LHCN-M2 (cell line): ENCODE results near the gene LRTM1. TPM values are rescaled to one million over a fixed set of nuclear protein-coding genes. Genes with fewer than 3 reads are reported as not detected.

ENCODE experiments used
- DNase-seq: peaks from one replicate; pipeline ENCODE4 v3.0.0-alpha.2; 2012; ENCODE audit warnings: low read depth
- total RNA-seq: library from RNA; depleted of rRNA; stranded (reverse); fragments of >200 nt; gene quantifications from 2 replicates; pipeline ENCODE4 v1.2.3, GENCODE V29; 2014

Gene LRTM1
- total RNA-seq, 1 experiment from 2014 or later, result not detected

GRCh38 chr3:54940971-54941370, 13.1 kb upstream of the LRTM1 start:
- no peak for DNase-seq

DNA sequence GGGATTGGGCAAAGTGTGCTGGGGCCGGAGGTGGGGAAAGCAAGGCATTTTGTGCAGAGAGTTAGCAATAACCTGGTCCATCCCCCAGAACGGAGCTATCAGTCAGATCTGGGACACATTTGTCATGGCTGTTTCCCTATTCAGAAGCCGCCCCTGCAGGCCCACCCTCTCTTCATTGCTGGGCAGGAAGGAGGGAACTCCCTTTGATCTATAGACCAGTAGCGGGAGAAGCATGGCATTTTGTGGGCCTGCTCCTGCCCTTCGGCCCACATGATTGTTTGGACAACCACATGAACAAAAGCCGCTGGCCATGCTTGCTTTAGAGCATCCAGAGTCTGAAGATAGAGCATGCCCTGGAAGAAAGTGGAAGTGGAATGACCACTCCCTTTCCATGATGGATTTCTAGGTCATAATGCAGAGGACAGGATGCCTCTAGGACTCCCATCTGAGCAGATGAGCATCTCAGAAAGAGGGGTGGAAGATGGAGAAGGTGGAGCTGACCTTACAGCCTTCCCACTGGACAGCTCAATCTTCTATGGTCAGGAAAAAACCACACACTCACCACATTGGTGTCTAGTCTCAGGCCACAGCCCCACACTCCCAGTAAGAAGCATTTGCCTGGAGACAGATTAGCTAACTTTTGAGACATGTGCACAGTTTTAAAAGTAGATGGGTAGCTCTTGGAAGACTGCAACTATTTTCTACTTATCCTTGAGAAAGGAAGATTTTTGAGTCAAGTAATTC, 11.9 kb upstream of the LRTM1 start:
- peak; percentile 75 for DNase-seq

- DNase-seq, result peak; percentile 43
Measured at GRCh38 chr3:54936561-54936960, 8.7 kb upstream of the LRTM1 start.

DNA sequence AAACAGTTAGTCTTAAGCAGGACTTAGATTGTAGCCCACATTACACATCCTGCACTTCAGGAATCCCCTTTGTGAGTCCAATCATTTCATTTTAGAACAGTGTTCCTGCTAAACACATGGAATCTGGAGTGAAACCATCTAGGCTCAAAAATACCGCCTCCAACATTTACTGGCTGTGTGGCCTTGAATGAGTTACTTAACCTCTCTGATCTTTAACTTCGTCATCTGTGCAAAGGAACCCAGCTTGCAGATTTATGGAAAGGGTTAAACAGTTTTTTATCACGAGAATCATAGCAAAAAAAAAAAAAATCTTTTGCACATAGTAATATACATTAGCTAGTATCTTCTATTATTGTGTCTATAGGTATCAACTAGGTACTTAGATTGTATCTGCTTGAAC, 8.0 kb upstream of the LRTM1 start:
- no peak for DNase-seq

- DNase-seq, result peak; percentile 32
Measured at GRCh38 chr3:54932606-54933005, 4.7 kb upstream of the LRTM1 start.

DNA sequence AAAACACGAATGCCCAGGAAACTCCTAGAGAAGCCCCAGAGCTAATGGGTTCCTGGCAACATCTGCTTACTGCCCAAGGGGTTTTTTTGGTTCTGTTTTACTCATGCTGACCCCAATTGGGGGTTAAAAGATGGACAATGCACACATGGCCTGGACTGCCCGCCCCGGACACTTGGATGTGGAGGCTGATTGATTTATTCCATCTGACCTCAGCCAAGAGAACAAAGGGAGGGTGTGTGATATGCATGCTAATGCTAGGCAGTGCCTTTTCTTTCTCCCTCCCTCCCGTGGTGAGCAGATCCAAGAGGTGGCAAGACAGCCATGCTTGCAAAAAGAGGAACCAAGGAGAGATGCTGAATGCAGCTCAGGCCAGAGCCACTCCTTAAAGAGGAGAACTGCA, 3.3 kb upstream of the LRTM1 start:
- DNase-seq, result no peak

DNA sequence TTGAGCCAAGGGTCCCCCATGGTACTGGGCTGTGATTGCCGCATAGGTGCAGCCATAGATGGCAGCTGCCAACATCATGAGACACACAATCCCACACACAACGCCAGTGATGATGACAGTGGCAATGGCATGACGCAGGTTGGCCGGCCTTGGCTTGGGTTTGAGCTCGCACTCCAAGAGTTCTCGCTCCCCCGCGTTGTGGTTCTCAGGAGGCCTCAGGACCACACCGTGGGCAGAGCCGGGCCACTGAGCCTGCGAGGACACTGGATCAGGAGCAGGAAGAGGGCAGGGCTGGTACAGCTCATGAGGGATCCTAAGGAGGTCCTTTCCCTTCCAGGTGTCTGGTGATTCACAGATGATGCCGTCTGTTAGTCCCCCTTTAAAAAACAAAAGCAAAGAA, 9.3 kb downstream of the LRTM1 start:
- DNase-seq, result no peak

DNA sequence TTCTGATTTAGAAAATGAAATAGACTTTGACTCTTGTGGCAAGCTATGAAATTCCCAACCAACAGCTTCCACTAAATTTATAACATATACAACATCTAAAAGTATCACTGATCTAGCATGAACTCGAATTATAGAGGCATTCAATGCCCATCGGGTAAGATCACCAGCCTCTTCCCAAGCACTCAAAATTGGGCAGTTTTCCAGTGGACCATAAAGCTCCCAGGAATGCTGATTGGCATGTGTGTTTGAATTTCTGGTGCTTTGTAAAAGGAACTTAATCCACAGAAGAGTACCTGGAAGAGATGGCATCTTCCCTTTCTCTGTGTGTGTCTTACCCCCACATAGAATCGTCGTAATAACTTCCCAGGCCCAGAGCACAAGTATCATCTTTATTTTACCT, 10.0 kb downstream of the LRTM1 start:
- DNase-seq, result no peak

GRCh38 chr3:54917174-54917573, 10.7 kb downstream of the LRTM1 start:
- DNase-seq, result no peak

DNA sequence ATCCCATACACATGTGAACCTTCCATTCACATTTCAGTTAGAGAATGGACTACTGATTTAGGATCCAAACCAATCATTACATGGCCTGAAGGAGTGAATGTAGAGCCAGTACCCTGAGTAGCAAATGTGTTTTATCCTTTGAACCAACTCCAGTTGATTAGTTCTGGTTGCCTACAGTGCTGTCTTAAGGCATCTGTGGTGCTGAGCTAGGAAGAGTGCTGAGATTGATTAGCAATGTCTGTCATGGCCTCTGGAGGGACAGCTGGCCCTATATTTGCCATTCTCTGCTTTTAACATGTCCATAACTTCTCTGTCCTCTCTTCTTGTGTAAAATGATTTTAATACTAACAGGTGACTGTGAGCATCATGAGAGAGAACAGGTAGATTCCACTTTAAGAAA, 11.1 kb downstream of the LRTM1 start:
- no peak for DNase-seq

DNA sequence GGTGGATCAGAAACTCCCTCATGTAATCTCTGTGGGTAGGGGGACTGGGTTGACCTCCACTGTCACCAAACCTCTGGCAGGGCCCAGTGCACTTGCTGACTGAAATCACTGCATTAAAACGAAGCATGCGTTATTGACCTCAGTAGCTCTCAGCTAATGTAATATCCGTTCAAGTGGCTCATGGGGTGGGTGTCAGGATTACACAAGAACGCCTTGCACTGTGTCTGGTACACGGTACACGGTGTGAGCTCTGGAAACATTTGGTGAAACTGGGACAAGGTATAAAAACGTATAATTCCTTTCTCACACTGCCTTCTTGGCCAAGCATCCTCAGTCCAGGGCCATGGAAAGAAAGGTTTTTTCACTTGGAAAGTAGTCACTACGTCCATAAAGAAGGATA, 11.9 kb downstream of the LRTM1 start:
- no peak for DNase-seq

GRCh38 chr3:54915181-54915580, 12.7 kb downstream of the LRTM1 start:
- no peak for DNase-seq

GRCh38 chr3:54914180-54914579, 13.7 kb downstream of the LRTM1 start:
- no peak for DNase-seq

DNA sequence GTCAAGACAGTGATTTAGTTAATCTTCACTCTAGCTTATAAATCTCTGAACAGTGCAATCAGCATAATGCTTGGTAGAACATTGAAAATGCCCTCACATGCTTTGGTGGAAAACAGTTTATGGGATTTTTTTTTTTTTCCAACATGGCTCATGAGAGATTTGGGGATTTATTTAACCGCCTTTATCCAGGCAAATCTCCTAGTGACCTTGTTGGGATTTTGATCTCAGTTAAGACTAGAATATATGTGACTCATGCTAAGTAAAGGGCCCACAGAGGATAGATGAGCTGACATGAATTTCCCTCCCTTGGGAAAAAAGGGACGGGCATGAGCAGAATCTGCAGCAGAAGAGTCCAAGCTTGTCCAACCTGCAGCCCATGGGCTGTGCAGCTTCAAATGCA, 18.7 kb downstream of the LRTM1 start:
- DNase-seq, result peak; percentile 65

- no peak for DNase-seq
Measured at GRCh38 chr3:54906763-54907162, 21.1 kb downstream of the LRTM1 start.

DNA sequence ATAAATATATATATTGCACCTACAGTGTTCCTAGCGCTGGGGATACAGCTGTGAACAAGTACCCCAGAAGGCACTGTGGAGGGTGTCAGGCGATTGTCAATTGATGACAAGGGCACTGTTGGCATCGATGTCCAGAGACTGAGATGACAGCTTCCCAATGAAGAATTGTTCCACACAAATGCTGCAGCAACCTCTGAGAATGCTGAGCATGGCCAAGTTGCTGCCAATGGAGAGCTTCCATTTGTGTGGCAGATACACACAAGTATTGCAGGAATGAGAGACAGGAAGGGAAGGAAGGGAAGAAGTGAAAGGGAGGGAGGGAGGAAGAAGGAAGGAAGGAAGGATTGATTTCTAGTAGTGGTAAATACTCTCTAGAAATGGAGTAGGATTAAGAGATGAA, 21.9 kb downstream of the LRTM1 start:
- no peak for DNase-seq

- DNase-seq, result peak; percentile 38
Measured at GRCh38 chr3:54905261-54905888, 22.5 kb downstream of the LRTM1 start.

DNA sequence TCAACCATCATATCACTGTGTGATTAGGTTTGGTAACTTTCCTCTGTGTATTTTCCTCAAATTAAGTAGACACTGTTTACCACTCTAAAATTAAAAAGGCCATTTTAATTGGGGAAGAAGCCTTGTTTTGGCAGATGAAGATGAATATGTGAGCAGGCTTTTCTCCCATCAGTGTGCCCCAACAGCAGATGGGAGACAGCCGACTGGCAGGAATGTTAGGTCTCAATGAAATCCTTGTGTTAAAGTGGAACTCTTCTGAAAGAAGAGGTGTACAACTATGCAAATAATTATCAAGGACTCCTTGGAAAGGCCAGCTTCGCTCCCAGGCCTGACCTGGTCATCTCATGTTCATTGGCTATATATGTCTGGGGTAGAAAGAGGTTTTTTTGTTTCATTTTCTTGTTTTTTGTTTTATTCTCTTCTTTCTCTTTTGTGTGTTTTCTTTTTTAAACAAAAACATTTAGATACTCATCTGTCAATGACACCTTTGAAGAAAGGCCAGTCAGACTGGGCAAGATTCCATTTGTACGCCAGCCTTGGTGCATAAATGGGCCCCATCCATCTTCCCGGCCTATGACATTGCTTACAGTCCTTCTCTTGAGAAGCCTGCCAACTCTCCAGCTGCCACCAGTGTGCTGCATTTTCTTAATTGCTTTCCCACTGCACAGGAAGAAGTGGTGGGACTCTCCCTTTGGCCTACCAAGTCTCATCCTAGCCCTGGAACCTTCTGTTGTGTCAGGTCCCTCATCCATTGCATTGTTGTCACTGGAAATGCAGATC, 25.8 kb downstream of the LRTM1 start:
- DNase-seq, result no peak

DNA sequence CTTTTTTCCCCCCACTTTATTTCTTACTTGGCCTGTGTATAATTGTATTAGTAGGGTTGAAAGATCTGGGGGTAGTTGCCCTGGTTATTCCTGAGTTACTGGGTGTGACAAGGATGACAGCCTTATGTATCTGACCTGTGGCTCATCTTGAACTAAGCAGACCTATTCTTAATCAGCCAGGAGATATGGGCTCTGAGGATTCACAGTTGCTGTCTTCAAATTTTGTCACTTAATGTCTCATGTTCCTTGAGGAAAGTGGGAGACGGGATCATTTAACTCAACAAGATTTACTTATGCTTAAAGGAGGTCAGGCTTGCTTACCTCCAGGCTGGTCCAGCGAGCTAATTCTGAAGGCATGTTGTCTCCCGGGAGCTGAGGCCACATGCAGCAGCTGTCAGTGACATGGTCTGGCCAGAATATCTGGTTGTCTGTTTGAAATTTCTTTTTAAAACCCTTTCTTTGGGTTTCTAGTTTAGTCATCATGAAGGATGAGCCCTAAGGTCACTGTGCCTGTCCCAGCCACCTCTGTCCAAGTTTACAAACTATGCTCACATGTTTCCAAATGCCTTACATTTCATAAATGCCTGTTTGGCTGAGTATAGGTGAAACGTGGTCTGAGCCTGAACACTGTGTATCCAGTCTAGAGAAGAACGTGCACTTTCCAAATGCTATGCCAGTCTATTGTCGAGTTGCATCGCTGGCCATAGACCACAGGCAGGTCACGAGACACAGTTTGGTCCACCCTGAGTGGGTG, 26.8 kb downstream of the LRTM1 start:
- peak; percentile 64 for DNase-seq

- DNase-seq, result no peak
Measured at GRCh38 chr3:54899273-54899672, 28.6 kb downstream of the LRTM1 start.

DNA sequence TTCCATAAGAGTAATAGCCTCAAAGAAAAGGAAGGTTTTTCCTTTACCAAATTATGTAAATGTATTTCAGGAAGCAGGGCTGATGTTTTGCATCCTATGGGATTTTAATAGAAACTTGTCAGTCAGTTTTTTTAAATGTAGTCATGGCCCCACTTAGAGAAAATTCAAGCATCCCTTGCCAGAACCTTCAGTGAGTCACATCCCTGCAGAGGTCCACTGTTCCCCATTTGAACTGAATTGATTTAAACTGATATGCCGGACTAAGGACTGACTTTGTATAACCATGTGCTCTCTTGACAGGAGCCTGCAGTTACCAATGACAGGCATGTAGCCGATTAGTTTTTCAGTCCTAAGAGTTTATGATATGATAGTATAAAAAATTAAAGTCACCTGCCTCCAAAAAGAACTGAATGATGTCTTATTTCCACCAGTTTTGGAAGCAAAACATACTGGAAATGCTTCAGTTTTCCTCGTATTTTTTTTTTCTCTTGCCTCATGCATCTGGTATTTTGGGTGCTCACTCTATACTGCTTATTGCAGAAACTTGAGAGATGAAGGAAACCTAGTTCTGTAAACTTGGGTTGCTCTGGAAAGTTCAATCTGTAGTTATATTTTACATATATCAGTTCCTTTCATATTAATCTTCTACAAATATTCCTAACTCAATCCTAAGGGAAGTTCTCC, 30.7 kb downstream of the LRTM1 start:
- DNase-seq, result peak; percentile 52
